Measurements from ENCODE around the gene DIPK1B.
A peak's percentile ranks its signal among the peaks of the same experiment; 100 is the strongest.

DIPK1B gene

GRCh38 chr9:136711751-136712689 is at the start of gene DIPK1B:
Gene DIPK1B (plus strand): TSS chr9:136712572. CDS start chr9:136712666, 94 bp downstream.
- no peak for DNase-seq

- no peak for DNase-seq
These were observed 49.5 kb upstream of the DIPK1B start, which contains the start of gene EGFL7 for GRCh38 chr9:136662656-136663581. Gene EGFL7 (plus strand): TSS chr9:136662916. CDS start chr9:136668283, 5,367 bp downstream.

- no peak for DNase-seq
These were observed 48.1 kb upstream of the DIPK1B start for GRCh38 chr9:136664000-136664915.

- DNase-seq: no peak
These were observed 47.2 kb upstream of the DIPK1B start for GRCh38 chr9:136665111-136665703.

GRCh38 chr9:136665704-136666371 is 46.5 kb upstream of the DIPK1B start:
- DNase-seq: peak; percentile 10

- DNase-seq: no peak
These were observed 45.8 kb upstream of the DIPK1B start for GRCh38 chr9:136666372-136667213.

- DNase-seq: no peak
These were observed 45.0 kb upstream of the DIPK1B start for GRCh38 chr9:136667214-136667939.

GRCh38 chr9:136667940-136668760 is 44.2 kb upstream of the DIPK1B start:
- DNase-seq: no peak

GRCh38 chr9:136668983-136669790 is 43.2 kb upstream of the DIPK1B start:
- DNase-seq: peak; percentile 23

- no peak for DNase-seq
These were observed 42.4 kb upstream of the DIPK1B start for GRCh38 chr9:136669791-136670464.

- no peak for DNase-seq
These were observed 41.7 kb upstream of the DIPK1B start for GRCh38 chr9:136670576-136671253.

- no peak for DNase-seq
These were observed 41.1 kb upstream of the DIPK1B start for GRCh38 chr9:136671254-136671614.

- no peak for DNase-seq
These were observed 40.5 kb upstream of the DIPK1B start for GRCh38 chr9:136671646-136672430.

GRCh38 chr9:136672431-136673087 is 39.8 kb upstream of the DIPK1B start:
- DNase-seq: no peak
